ENCODE results near the gene NACC2.

Gene NACC2

GRCh38 chr9:136054798-136055714 lies 40.0 kb downstream of the NACC2 start:
- DNase-seq, result no peak

GRCh38 chr9:136054146-136054545 lies 40.9 kb downstream of the NACC2 start:
- no peak for DNase-seq

DNA sequence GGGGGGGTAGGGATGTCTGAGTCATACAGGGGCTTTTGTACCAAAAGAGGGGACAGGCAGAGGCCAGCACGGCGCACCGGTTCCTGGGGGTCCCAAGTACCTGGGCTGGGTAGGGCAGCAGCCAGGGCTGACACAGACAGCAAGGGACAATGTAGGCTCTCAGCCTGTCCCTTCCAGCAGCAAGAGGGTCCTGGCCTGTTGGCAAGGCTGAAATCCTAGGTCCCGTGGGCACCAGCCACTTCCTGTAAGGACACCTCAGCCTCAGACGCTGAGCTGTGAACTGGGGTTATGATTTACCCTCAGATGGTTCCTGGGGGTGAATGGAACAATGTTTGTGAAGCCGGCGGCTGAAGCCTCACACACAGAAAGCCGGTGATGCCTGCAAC lies 41.3 kb downstream of the NACC2 start:
- no peak for DNase-seq

DNA sequence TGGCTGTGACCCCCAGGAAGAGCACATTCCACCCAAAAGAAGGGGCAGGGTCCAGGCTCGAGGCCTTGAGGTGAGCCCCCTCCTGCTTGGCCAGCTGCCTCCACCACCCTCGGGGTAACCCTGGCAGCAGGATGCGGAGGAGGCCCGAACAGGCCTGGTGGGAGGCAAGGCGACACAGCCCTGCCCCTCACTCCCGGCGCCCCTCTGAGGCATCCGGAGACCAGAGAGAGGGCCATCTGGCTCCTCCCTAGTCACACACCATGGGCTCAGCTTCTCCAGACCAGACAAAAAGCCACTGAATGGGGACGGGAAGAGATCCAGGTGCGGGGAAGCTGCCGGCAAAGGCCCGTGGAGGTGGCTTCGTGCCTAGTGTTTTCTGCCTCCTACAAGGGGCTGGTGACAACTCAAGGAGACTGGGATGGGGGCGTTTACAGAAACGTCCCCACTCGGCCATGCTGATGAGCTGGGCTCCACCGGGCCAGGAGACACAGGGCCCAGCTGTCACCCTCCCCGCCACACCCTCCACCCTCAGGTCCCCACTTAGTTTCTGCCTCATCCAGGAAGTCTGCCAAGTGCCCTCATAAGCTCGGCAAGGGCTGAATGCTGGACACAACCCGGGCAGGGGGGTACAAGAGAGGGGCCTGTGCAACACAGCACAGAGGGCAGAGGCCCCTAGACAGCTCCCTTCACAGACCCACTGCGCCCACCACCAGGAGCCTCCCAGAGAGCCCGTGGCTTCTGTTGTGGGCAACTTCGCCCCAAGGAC lies 41.9 kb downstream of the NACC2 start:
- DNase-seq, result no peak

DNA sequence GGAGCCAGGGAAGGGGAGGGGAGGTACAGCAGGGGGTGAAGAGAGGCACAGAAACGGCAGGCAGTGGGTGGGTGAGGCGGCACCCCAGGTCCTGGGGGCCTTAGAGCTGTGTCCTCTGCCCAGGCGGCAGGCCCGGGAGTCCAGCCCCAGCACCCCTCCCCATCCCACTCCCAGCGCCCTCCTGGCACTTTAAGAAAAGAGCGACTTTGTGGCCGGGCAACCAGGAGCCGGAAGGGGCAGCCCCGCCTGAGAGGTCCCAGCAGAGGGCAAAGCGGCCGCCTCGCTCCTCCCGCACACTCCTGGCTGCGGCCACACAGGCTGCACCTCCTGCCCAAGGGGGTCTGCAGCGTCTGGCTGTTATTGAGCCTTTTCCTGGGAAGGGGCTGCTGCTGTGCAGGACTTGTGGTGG lies 42.6 kb downstream of the NACC2 start:
- no peak for DNase-seq

GRCh38 chr9:136051837-136052471 lies 43.1 kb downstream of the NACC2 start:
- DNase-seq, result no peak

DNA sequence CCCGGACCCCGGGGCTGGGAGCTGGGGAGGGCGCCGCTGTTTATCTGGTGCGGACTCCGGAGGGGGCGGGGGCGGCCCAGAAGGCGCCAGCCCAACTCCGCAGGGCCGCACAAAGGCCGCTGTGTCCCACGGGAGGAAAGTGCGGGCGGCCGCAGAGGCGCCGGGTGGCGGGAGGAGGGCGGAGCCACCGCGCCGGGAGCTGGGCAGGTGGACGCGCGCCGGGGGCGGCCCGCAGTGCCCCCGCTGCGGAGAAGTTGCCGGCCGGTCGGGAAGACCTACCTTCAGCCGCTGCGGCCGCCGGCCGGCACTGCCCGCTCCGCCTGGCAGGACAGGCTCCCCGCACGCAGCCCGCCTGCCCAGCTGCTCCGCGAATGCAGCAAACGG lies 43.6 kb downstream of the NACC2 start:
- DNase-seq, result no peak

DNA sequence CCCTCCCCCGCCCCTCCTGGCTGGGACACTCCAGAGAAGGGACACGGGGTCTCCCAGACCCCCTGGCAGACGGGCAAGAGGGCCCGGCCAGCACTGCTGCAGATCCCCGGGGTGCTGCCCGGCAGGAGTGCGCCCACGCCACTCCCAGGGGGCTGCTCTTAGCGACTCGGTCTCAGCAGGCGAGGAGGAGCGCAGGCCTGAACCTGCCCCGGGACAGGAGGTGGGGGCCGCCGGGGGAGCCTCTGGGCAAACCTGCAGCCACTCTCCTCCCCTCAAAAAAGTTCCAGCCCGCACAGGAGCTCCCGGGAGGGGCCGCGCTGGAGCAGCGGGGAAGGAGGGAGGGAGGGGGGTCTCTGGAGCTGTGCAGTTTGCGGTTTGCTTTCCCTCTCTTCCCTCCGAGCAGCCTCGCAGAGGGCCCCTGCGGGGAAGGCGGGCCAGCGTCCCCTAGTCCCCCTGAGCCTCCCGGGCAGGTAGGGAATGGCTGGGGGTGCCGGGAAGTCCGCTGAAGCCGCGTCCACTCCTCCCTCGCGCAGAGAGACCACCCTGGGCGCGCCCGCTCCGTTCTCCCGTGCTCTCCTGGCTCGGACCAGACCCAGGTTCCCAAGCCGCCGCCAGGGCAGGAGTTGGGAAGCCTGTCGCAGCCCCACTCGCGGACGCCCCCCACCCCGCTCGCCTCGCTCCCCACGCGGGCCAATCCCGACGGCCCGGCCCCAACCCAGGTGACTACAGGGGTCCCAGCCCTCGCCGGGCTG lies 44.2 kb downstream of the NACC2 start:
- no peak for DNase-seq

DNA sequence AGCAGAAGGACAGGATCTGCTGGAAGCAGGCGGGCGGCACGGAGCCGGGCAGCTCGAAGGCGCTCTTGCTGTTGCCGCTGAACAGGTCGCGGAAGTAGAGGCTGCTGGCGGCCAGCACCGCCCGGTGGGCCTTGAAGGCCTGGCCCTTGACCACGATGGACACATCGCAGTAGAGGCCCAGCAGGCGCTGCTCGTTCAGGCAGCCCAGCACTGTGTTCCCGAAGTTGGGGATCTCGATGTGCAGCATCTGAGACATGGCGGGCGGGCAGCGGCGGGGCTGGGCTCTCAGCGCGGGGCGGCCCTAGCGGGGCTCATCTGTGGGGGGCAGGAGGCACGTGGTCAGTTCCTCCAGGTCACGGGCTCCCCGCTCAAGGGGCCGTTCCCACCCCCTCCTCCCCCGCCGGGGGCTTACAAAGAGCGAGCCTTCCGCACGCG lies 44.8 kb downstream of the NACC2 start:
- DNase-seq, result no peak

- no peak for DNase-seq
Measured at GRCh38 chr9:136049491-136050265, 45.4 kb downstream of the NACC2 start.

- DNase-seq, result no peak
Measured at GRCh38 chr9:136048560-136049411, 46.3 kb downstream of the NACC2 start.

DNA sequence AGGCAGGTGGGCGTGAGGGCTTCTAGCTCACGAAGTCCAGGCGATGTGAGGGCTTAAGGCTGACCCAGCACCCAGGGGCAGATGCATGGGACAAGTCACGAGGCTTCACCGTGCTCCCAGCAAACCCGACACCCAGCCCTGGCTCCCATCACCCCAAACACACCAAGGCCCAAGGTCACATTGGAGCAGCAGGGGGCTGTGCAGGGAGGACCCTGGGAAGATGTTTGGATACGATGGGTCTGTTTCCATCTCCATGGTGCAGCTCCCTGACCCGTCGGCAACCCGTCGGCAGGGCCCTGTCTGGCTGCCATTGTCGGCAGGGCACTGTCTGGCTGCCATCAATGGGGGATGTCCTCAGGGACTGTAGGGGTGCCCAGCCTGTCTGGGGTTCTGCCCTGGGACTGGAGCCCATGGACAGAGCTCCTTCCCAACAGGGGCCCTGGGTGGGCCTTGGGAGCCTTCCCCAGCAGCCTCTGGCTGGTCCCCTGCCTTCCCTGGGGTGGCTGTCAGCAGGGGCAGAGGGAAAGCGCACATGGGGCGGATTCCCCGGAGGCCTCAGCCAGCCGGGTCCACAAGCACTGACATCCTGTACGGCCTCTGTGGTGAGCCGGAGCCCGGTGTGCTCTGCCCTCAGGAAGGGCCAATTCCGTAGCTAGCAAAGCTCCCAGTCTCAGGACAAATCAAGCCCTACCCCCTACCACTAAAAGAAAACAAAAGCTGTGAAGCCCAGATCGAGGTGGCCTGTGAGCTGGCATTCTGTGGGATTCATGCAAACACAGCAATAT lies 47.1 kb downstream of the NACC2 start:
- DNase-seq, result no peak

GRCh38 chr9:136047076-136047774 lies 47.9 kb downstream of the NACC2 start:
- DNase-seq, result no peak

GRCh38 chr9:136046554-136046920 lies 48.6 kb downstream of the NACC2 start:
- DNase-seq, result no peak

DNA sequence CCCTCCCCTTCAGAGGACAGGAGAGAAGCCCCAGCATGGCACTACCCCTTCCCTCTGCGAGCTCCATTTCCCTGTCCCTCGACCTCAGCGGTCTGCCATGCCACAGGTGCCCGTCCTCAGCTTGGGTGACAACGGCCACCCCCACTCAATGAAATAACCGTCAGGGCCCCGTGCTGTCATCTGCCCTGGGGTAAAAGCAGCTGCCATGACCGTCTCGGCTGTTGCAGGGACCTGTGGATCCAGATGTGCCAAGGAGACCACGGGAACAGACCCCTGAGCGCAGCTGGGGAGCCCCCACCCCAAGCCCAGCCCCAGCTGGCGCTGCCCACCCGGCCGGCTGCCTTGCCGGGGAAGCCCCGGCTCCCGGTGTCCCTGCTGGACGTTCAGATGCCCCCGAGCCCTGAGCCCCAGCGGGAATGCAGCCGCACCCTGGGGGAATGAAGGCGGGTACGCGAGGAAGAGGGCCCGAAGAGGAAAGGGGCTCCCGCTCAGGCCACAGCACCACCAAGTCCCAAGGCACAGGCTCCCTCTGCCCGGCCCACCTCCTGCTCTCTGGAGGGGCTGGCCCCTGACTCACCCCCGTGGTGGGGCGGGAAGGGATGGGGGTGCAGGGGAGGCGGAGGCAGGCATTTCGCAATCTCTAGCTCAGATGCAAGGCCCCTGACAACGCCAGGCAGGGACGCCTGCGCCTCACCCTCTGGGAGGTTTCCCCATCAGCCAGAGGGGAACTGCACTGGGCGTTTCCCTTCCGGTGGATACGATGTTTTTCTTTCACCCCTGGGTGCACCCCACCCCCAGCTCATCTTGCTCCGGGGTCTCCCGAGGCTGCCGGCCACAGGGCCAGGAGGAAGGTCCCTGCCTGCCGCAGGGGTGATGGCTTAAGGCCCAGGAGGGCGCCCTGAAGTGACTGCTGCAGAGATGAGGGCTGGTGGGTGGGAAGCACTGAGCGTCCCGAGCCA lies 49.2 kb downstream of the NACC2 start:
- no peak for DNase-seq

DNA sequence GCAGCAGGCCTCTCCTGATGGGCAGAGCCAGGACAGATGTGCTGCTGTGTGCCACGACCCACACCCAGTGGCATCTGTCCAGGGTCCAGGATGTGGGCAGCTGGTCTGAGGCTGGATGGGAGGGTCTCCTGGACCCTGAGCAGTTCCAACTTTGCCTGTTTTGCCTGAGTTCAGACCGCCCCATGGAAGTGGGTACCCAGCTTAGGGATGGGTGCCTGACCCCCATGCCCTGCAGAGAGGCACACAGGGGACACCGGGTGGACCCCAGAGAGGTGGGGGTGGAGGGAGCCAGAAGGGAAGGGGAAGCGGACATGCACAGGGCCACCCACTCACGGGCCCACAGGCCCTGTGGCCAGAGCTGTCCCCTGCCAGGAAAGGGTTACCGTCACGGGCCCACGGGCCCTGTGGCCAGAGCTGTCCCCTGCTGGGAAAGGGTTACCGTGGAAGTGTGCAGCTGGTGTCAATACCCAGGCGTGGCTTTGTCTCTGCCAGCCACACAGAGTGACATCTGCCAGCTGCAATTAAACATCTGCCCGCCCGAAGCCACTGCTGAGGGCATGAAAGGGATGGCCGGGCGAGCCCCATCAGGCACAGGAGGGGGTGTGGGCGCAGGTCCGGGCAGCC lies 50.0 kb downstream of the NACC2 start:
- DNase-seq, result no peak

GRCh38 chr9:136044207-136044970 lies 50.7 kb downstream of the NACC2 start:
- DNase-seq, result no peak
